ENCODE results near the gene CREBRF.

CREBRF gene

GRCh38 chr5:173158366-173158765 lies 102.2 kb downstream of the CREBRF start:
- no peak for DNase-seq

- DNase-seq, result no peak
Observed at GRCh38 chr5:173159256-173159655, 103.1 kb downstream of the CREBRF start.

- no peak for DNase-seq
Observed at GRCh38 chr5:173161148-173161547, 105.0 kb downstream of the CREBRF start.

GRCh38 chr5:173163219-173163618 lies 107.1 kb downstream of the CREBRF start:
- no peak for DNase-seq

- no peak for DNase-seq
Observed at GRCh38 chr5:173165177-173166016, 109.2 kb downstream of the CREBRF start.

- DNase-seq, result no peak
Observed at GRCh38 chr5:173172166-173172565, 116.0 kb downstream of the CREBRF start.

- no peak for DNase-seq
Observed at GRCh38 chr5:173175523-173175922, 119.4 kb downstream of the CREBRF start.

- DNase-seq, result no peak
Observed at GRCh38 chr5:173178369-173178910, 122.3 kb downstream of the CREBRF start.

GRCh38 chr5:173180331-173180730 lies 124.2 kb downstream of the CREBRF start:
- no peak for DNase-seq

- no peak for DNase-seq
Observed at GRCh38 chr5:173187054-173187743, 131.0 kb downstream of the CREBRF start.

- DNase-seq, result no peak
Observed at GRCh38 chr5:173188280-173188679, 132.1 kb downstream of the CREBRF start.
